ENCODE data around the gene PPP1R27. TPM values are rescaled to one million over a fixed set of nuclear protein-coding genes. Genes with fewer than 3 reads are reported as not detected.

The PPP1R27 gene
- total and polyA plus RNA-seq, 9 of the 15 experiments (the other 6 are each of a cell fraction or from before 2014, with no cell fraction given) = 0.29 to 6.9 (median 1.5) TPM; not detected in 2

GRCh38 chr17:81833160-81833920 lies 1.5 kb downstream of the PPP1R27 start, which contains the start of gene MCRIP1 (continued):
- peak; percentile 94 for TF ChIP-seq MITF (IDR thresholded peaks at IDR 0.05)
- TF ChIP-seq CREB3 (tag; conservative IDR thresholded peaks at IDR 0.05; ENCODE audit: low read depth) = peak; percentile 64; the same call in 1 of the 2 replicates
- peak; percentile 8 for TF ChIP-seq MXD1 (CRISPR knock-in tag; IDR thresholded peaks at IDR 0.05; ENCODE audit: borderline replicate concordance, poor library complexity, severe bottlenecking)
- 0 out of 2 replicates have a peak, but pooled peaks have one; percentile 37 for TF ChIP-seq ZNF224 (CRISPR knock-in tag; IDR thresholded peaks at IDR 0.05)
- TF ChIP-seq CXXC5 (CRISPR knock-in tag; IDR thresholded peaks at IDR 0.05) = peak; percentile 73
- TF ChIP-seq PCBP1 (IDR thresholded peaks at IDR 0.05; ENCODE audit: low read depth, low read length, poor library complexity, severe bottlenecking) = peak; percentile 41
- peak in 1 of 2 experiments; percentile 52; a peak in 1 of 4 replicates for TF ChIP-seq SRF (CRISPR knock-in tag; IDR thresholded peaks at IDR 0.05)
- TF ChIP-seq SIN3A (IDR thresholded peaks at IDR 0.05; ENCODE audit: borderline replicate concordance in 2 of 2, control insufficient read depth in 1 of 2, low read depth in 2 of 2, low read length in 2 of 2) = peak; percentile 37 to 80; a peak in 2 of 4 replicates
- TF ChIP-seq AFF4 (CRISPR knock-in tag; IDR thresholded peaks at IDR 0.05) = peak; percentile 52; the same call in 1 of the 2 replicates
- peak; percentile 60 for TF ChIP-seq LEF1 (IDR thresholded peaks at IDR 0.05)
- no peak for TF ChIP-seq ZNF778 (CRISPR knock-in tag; IDR thresholded peaks at IDR 0.05)
- peak; percentile 80 for TF ChIP-seq POLR2A (conservative IDR thresholded peaks at IDR 0.05)
- no peak for TF ChIP-seq ZNF609 (CRISPR knock-in tag; IDR thresholded peaks at IDR 0.05; ENCODE audit: borderline replicate concordance)
